Panc1 (cell line): ENCODE results near the gene ACADSB. TPM values are rescaled to one million over a fixed set of nuclear protein-coding genes. Genes with fewer than 3 reads are reported as not detected.

Experiments
- ATAC-seq: fragments of 200-7000 bp; cut with Tn5 transposase; 2 replicates; pipeline ENCODE4 v1.9.1; 2020; ENCODE audit warnings: mild to moderate bottlenecking, moderate library complexity
- BruUV-seq: library from RNA; stranded (reverse); fragments of 400-500 nt; replicated peaks from 2 replicates; lab custom pipeline; 2021; lab: Mats Ljungman, UMichigan
- CTCF ChIA-PET: fragments of 300-600 bp; sonication (Branson Sonifier 250); formaldehyde crosslinking; loops from one replicate; lab custom pipeline; 2022; ENCODE audit warnings: antibody characterized with exemption; lab: Charles Lee
- POLR2A ChIA-PET: fragments of 300-600 bp; sonication (Branson Sonifier 250); formaldehyde crosslinking; loops from one replicate; lab custom pipeline; 2022; ENCODE audit warnings: antibody characterized with exemption; lab: Charles Lee
- DNase-seq: peaks from one replicate; pipeline ENCODE4 v3.0.0-alpha.2; 2010; ENCODE audit warnings: low read depth, low spot score
- H3K27ac ChIP-seq: 2 replicates; pipeline ENCODE4 v1.5.1; 2011; ENCODE audit warnings: mild to moderate bottlenecking, low read length, inconsistent platforms
- H3K27me3 ChIP-seq: fragments of 200-500 bp; sonication (Bioruptor generic); 2 replicates; pipeline ENCODE4 v1.6.0; 2014; ENCODE audit warnings: low read length, inconsistent platforms; ENCODE audit not compliant: control insufficient read depth, insufficient read depth
- H3K36me3 ChIP-seq: fragments of 200-500 bp; sonication (Bioruptor generic); 2 replicates; pipeline ENCODE4 v1.5.1; 2014; ENCODE audit warnings: inconsistent platforms, mild to moderate bottlenecking, low read length, moderate library complexity; ENCODE audit not compliant: control insufficient read depth, insufficient read depth
- H3K4me1 ChIP-seq: 2 replicates; pipeline ENCODE4 v1.5.1; 2011; ENCODE audit warnings: inconsistent platforms, mild to moderate bottlenecking, low read length, moderate library complexity; ENCODE audit not compliant: control insufficient read depth, insufficient read depth
- H3K4me3 ChIP-seq, 2 experiments: 2 replicates each; pipeline ENCODE4 v1.5.1; 2011 to 2012; ENCODE audit warnings: low read depth in 2 of 2, low read length in 2 of 2, mild to moderate bottlenecking in 2 of 2, inconsistent platforms in 1 of 2, moderate library complexity in 1 of 2
- H3K9me3 ChIP-seq: fragments of 200-500 bp; sonication (Bioruptor generic); 2 replicates; pipeline ENCODE4 v1.5.1; 2014; ENCODE audit warnings: low read depth, mild to moderate bottlenecking, inconsistent platforms, low read length, moderate library complexity; ENCODE audit not compliant: control insufficient read depth, insufficient read depth
- POLR2AphosphoS5 ChIP-seq: IDR thresholded peaks from 2 replicates; pipeline ENCODE4 v1.6.1; 2012; ENCODE audit warnings: mild to moderate bottlenecking, low read depth, low read length, moderate library complexity
- SIN3A ChIP-seq: IDR thresholded peaks from 2 replicates; pipeline ENCODE4 v1.6.1; 2012; ENCODE audit warnings: low read depth, mild to moderate bottlenecking, low read length, moderate library complexity, borderline replicate concordance; ENCODE audit not compliant: insufficient read depth
- TCF7L2 ChIP-seq: IDR thresholded peaks from 2 replicates; pipeline ENCODE4 v1.6.1; 2011; ENCODE audit warnings: mild to moderate bottlenecking, low read depth, low read length, inconsistent platforms
- in situ Hi-C: cut with HindIII; loops from 2 replicates; pipeline ENCODE4 v1.10.0; 2016; ENCODE audit warnings: low sequenced_read_pairs, low pct_unique_long_range_greater_than_20kb
- intact Hi-C: fragments of 100-400 bp; cut with micrococcal nuclease; formaldehyde crosslinking; loops from one replicate; pipeline ENCODE4 v1.10.0; 2022; ENCODE audit not compliant: unreplicated experiment
- total RNA-seq: library from RNA; stranded (reverse); gene quantifications from one replicate; pipeline ENCODE4 v1.2.1, GENCODE V29; 2021; ENCODE audit not compliant: unreplicated experiment
- TF ChIP-seq, protein P1 (sequence below): fragments of 450-650 bp; IDR thresholded peaks from 2 replicates; pipeline ENCODE4 v1.5.1; 2017; ENCODE audit warnings: mild to moderate bottlenecking
- TF ChIP-seq, protein P2 (sequence below), 2 experiments: IDR thresholded peaks; 2 replicates each; pipeline ENCODE4 v1.6.1; 2011 to 2012; ENCODE audit warnings: low read depth in 2 of 2, control low read depth in 1 of 2, low read length in 1 of 2, mild to moderate bottlenecking in 1 of 2, moderate library complexity in 1 of 2; ENCODE audit not compliant: insufficient read depth in 1 of 2

ACADSB gene
- total RNA-seq, 1 experiment from 2014 or later = 19.2 TPM

DNA sequence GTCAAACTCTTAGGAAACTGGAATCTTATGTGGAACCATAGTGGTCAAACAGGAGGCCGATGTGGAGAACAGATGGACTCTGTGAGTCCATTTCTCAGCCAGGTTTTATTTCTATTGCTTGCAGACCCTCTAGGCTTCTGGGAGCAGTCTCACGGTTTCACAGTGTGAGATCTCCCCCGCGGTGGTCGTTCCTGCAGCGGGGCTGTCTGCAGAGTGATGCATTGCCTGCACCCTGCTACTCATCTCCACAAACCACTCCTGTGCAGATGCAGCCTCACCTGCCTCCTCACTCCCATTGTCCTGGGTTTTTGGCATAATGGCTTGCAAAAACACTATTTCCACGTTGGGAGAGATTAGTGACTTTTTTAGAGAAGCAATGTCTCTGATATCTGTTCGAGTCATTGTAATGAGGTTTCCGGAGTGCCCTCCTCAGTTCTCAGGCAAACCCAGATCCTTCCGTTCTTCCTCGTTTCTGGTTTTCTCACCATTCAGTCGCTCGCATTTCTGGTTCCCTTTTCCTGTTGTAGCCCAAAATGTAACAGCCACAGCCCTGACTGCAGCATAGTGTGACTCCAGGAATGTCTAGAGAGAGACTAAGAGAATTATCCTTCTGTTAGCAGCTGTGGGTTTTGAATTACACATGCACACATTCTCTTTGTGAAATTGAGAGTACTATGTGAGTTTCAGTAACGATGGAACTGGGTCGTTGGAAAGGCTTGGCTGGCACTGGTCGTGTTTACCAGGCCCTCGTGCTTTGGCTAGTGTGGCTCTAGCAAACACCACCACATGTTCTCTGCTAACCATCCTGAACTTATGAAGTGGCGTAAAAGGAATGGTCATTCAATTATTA is 30.2 kb downstream of the ACADSB start:
- Histone ChIP-seq H3K36me3 (no peaks in the 10 kb centered on the region), H3K9me3 (no peaks in the 10 kb centered on the region), H3K4me1 (no peaks in the 10 kb centered on the region), H3K27me3 (no peaks in the 10 kb centered on the region), H3K27ac (no peak overlapping the region), H3K4me3 (no peak overlapping the region)
- intact Hi-C loops (no loop called here), in situ Hi-C loops (no loop called here)
- DNase-seq (no peak), ATAC-seq (no peak)
- TF ChIP-seq POLR2AphosphoS5 = no peak
- TF ChIP-seq TCF7L2 = no peak
- TF ChIP-seq, protein P1, sequence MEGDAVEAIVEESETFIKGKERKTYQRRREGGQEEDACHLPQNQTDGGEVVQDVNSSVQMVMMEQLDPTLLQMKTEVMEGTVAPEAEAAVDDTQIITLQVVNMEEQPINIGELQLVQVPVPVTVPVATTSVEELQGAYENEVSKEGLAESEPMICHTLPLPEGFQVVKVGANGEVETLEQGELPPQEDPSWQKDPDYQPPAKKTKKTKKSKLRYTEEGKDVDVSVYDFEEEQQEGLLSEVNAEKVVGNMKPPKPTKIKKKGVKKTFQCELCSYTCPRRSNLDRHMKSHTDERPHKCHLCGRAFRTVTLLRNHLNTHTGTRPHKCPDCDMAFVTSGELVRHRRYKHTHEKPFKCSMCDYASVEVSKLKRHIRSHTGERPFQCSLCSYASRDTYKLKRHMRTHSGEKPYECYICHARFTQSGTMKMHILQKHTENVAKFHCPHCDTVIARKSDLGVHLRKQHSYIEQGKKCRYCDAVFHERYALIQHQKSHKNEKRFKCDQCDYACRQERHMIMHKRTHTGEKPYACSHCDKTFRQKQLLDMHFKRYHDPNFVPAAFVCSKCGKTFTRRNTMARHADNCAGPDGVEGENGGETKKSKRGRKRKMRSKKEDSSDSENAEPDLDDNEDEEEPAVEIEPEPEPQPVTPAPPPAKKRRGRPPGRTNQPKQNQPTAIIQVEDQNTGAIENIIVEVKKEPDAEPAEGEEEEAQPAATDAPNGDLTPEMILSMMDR = no peak
- no peak for TF ChIP-seq SIN3A
- TF ChIP-seq, protein P2, sequence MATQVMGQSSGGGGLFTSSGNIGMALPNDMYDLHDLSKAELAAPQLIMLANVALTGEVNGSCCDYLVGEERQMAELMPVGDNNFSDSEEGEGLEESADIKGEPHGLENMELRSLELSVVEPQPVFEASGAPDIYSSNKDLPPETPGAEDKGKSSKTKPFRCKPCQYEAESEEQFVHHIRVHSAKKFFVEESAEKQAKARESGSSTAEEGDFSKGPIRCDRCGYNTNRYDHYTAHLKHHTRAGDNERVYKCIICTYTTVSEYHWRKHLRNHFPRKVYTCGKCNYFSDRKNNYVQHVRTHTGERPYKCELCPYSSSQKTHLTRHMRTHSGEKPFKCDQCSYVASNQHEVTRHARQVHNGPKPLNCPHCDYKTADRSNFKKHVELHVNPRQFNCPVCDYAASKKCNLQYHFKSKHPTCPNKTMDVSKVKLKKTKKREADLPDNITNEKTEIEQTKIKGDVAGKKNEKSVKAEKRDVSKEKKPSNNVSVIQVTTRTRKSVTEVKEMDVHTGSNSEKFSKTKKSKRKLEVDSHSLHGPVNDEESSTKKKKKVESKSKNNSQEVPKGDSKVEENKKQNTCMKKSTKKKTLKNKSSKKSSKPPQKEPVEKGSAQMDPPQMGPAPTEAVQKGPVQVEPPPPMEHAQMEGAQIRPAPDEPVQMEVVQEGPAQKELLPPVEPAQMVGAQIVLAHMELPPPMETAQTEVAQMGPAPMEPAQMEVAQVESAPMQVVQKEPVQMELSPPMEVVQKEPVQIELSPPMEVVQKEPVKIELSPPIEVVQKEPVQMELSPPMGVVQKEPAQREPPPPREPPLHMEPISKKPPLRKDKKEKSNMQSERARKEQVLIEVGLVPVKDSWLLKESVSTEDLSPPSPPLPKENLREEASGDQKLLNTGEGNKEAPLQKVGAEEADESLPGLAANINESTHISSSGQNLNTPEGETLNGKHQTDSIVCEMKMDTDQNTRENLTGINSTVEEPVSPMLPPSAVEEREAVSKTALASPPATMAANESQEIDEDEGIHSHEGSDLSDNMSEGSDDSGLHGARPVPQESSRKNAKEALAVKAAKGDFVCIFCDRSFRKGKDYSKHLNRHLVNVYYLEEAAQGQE (IDR thresholded peaks at IDR 0.05; ENCODE audit: insufficient read depth in 1 of 2, low read depth in 2 of 2, low read length in 1 of 2) = no peak
- no TSS peak for BruUV-seq
- ChIA-PET CTCF (no interaction called here), POLR2A (no interaction called here)

DNA sequence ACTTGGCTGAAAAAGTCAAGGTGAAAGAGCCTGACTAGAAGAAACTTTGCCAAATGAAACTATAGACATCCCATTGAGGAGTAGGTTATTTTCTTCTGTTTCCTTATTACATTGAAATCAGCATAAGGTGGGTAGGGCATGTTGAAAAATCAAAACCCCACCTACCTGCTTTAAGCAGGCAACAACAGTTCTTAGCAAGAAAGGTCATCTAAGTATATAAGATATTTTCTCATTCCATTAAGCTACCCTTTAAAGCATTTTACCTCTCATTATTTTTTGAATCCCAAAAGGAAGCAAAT is 30.8 kb downstream of the ACADSB start:
- CTCF ChIA-PET = no interaction called here
- in situ Hi-C loops (no loop called here), intact Hi-C loops (no loop called here)
- H3K36me3 ChIP-seq = no peaks in the 10 kb centered on the region
- TF ChIP-seq, protein P2 (IDR thresholded peaks at IDR 0.05; ENCODE audit: insufficient read depth in 1 of 2, low read depth in 2 of 2, low read length in 1 of 2) = no peak
- no peak for TF ChIP-seq POLR2AphosphoS5
- TF ChIP-seq, protein P1 = no peak
- TF ChIP-seq SIN3A = no peak
- TF ChIP-seq TCF7L2 = no peak
- no peaks in the 10 kb centered on the region for H3K27me3 ChIP-seq
- BruUV-seq = no TSS peak
- H3K27ac ChIP-seq = no peak overlapping the region
- no peak for ATAC-seq
- no peak for DNase-seq
- no peak overlapping the region for H3K4me3 ChIP-seq
- POLR2A ChIA-PET = no interaction called here
- H3K9me3 ChIP-seq = no peaks in the 10 kb centered on the region
- H3K4me1 ChIP-seq = no peaks in the 10 kb centered on the region
